ENCODE results near the gene CDC42BPB. TPM values are rescaled to one million over a fixed set of nuclear protein-coding genes. Genes with fewer than 3 reads are reported as not detected.

Gene CDC42BPB
- polyA plus RNA-seq, 1 of the 3 experiments (the other 2 are of a cell fraction), result 61.6 TPM

DNA sequence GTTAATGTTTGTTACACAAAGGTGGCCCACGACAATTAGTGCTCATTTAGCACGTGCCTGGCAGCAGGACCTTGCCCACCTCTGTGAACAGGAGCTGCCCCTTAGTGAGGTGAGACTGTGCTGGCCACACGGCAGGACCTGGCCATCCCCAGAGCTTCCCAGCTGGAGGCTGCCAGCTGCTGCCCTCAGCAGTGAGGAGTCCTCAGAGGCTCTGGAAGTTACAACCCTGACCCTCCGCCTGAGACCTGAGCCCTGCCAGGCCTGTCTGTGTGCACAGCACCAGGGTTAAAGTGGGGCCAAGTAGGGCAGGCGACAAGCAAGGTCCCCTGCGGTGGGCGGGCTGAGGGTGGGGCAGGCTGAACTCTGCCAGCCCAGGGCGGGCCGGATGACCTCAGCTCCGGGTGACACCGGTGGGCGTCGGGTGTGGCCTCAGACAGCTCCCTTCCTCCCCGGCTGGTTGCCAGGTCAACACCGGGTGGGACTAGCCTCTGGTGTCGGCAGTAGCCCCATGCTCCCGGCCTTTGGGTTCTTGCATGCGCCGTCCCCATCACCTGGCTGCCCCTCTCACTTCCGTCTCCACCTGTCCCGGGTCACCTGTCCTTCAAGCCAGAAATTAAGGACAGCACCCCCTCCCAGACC lies 17.5 kb upstream of the CDC42BPB start (continued):
- TF ChIP-seq, protein P1, sequence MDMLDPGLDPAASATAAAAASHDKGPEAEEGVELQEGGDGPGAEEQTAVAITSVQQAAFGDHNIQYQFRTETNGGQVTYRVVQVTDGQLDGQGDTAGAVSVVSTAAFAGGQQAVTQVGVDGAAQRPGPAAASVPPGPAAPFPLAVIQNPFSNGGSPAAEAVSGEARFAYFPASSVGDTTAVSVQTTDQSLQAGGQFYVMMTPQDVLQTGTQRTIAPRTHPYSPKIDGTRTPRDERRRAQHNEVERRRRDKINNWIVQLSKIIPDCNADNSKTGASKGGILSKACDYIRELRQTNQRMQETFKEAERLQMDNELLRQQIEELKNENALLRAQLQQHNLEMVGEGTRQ (IDR thresholded peaks at IDR 0.05; ENCODE audit: borderline replicate concordance, low read depth, low read length), result no peak
- TF ChIP-seq TEAD4 (IDR thresholded peaks at IDR 0.05; ENCODE audit: borderline replicate concordance, insufficient read depth) (no peak), RAD21 (IDR thresholded peaks at IDR 0.05; ENCODE audit: low read length) (no peak), RFX5 (IDR thresholded peaks at IDR 0.05; ENCODE audit: low read length) (no peak), RCOR1 (IDR thresholded peaks at IDR 0.05; ENCODE audit: low read length) (no peak), GABPA (IDR thresholded peaks at IDR 0.05; ENCODE audit: low read depth) (no peak), NRF1 (IDR thresholded peaks at IDR 0.05; ENCODE audit: low read depth, low read length) (no peak)

DNA sequence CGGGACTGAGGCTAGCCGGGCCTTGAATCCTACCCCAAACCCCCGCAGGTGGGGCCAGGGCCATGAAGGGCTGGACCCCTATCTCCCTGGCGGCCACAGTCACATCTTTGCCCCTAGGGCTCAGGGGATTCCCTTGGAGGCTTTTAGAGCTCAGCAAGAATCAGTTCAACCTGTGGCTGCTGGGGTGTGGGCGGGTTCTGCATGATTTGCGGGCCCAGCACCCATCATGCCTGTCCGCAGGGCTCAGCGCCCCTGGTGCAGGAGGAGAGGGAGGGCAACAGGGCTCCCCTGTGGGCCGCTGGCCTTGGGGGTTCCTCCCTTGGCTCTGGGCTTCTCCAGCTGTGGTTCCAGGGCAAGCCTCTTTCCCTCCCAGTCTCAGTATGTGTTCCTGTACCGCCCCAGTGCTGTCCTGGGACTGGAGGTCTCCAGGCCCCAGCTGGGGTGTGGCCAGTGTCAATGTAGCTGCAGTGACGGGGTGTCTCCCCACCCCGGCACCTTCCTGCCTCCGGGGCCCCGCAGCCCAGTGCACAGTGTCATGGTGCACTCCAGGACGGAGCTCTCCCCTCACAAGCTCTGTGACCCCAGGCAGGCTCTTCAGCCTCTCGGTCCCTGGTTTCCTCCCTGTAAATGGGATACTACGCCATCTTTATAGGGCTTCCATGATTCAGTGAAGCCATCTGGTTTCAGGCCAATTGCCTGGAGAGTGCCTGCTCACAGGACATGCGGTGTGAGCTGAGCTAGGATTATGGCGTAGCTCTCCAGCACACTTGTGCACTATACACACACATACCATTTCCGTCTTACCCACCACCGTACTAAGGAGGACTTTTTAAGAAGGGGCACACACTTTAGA lies 16.8 kb upstream of the CDC42BPB start:
- no peak overlapping the region for H3K4me2 ChIP-seq
- DNase-seq, result peak; percentile 28

More for the DNA sequence above, 16.8 kb upstream of the CDC42BPB start:
- Histone ChIP-seq H3K4me3 (ENCODE audit: low read depth in 2 of 2, low read length in 1 of 2) (no peak overlapping the region), H4K20me1 (ENCODE audit: insufficient read depth) (no peaks in the 10 kb centered on the region), H3K9me2 (no peaks in the 10 kb centered on the region), H3K9ac (no peak overlapping the region), H3K9me3 (no peaks in the 10 kb centered on the region), H3K36me3 (replicated peaks in 1 of 2; ENCODE audit: control insufficient read depth in 1 of 2, insufficient read depth in 2 of 2, low read length in 1 of 2) (no peaks in the 10 kb centered on the region), H3K4me1 (ENCODE audit: control insufficient read depth in 1 of 2, insufficient read depth in 2 of 2, low read depth in 1 of 2, low read length in 1 of 2) (peaks cover 0 to 8% of the 10 kb centered on the region in 2 experiments; a peak in 1 of 4 replicates), H3K27me3 (ENCODE audit: insufficient read depth) (no peaks in the 10 kb centered on the region), H3F3A (replicated peaks; ENCODE audit: insufficient read depth) (no peaks in the 10 kb centered on the region), H3K79me2 (ENCODE audit: insufficient read depth) (no peaks in the 10 kb centered on the region), H2AFZ (ENCODE audit: low read depth) (no peak overlapping the region), H3K27ac (ENCODE audit: low read depth in 2 of 2, low read length in 1 of 2) (no peak overlapping the region)
- POLR2A ChIA-PET, result no interaction called here
- TF ChIP-seq TCF12 (IDR thresholded peaks at IDR 0.05), result no peak
- no peak for TF ChIP-seq ELF1 (IDR thresholded peaks at IDR 0.05)
- TF ChIP-seq RCOR1 (IDR thresholded peaks at IDR 0.05; ENCODE audit: low read length), result no peak
- no peak for TF ChIP-seq FOSL2 (IDR thresholded peaks at IDR 0.05; ENCODE audit: borderline replicate concordance, low read depth)
- no peak for TF ChIP-seq TAF1 (IDR thresholded peaks at IDR 0.05; ENCODE audit: borderline replicate concordance, low read depth, low read length)
- no peak for TF ChIP-seq TEAD4 (IDR thresholded peaks at IDR 0.05; ENCODE audit: borderline replicate concordance, insufficient read depth)
- TF ChIP-seq GATA2 (CRISPR knock-in tag; IDR thresholded peaks at IDR 0.05), result no peak
- TF ChIP-seq EP300 (IDR thresholded peaks at IDR 0.05; ENCODE audit: borderline replicate concordance in 1 of 2, low read depth in 1 of 2, low read length in 1 of 2), result no peak
- TF ChIP-seq, protein P2, sequence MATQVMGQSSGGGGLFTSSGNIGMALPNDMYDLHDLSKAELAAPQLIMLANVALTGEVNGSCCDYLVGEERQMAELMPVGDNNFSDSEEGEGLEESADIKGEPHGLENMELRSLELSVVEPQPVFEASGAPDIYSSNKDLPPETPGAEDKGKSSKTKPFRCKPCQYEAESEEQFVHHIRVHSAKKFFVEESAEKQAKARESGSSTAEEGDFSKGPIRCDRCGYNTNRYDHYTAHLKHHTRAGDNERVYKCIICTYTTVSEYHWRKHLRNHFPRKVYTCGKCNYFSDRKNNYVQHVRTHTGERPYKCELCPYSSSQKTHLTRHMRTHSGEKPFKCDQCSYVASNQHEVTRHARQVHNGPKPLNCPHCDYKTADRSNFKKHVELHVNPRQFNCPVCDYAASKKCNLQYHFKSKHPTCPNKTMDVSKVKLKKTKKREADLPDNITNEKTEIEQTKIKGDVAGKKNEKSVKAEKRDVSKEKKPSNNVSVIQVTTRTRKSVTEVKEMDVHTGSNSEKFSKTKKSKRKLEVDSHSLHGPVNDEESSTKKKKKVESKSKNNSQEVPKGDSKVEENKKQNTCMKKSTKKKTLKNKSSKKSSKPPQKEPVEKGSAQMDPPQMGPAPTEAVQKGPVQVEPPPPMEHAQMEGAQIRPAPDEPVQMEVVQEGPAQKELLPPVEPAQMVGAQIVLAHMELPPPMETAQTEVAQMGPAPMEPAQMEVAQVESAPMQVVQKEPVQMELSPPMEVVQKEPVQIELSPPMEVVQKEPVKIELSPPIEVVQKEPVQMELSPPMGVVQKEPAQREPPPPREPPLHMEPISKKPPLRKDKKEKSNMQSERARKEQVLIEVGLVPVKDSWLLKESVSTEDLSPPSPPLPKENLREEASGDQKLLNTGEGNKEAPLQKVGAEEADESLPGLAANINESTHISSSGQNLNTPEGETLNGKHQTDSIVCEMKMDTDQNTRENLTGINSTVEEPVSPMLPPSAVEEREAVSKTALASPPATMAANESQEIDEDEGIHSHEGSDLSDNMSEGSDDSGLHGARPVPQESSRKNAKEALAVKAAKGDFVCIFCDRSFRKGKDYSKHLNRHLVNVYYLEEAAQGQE (IDR thresholded peaks at IDR 0.05; ENCODE audit: low read depth, low read length), result no peak
- TF ChIP-seq, protein P3, sequence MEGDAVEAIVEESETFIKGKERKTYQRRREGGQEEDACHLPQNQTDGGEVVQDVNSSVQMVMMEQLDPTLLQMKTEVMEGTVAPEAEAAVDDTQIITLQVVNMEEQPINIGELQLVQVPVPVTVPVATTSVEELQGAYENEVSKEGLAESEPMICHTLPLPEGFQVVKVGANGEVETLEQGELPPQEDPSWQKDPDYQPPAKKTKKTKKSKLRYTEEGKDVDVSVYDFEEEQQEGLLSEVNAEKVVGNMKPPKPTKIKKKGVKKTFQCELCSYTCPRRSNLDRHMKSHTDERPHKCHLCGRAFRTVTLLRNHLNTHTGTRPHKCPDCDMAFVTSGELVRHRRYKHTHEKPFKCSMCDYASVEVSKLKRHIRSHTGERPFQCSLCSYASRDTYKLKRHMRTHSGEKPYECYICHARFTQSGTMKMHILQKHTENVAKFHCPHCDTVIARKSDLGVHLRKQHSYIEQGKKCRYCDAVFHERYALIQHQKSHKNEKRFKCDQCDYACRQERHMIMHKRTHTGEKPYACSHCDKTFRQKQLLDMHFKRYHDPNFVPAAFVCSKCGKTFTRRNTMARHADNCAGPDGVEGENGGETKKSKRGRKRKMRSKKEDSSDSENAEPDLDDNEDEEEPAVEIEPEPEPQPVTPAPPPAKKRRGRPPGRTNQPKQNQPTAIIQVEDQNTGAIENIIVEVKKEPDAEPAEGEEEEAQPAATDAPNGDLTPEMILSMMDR (IDR thresholded peaks at IDR 0.05), result no peak
- TF ChIP-seq POLR2AphosphoS5 (IDR thresholded peaks at IDR 0.05; ENCODE audit: low read depth, low read length), result no peak
- no peak for TF ChIP-seq FOXJ3 (CRISPR knock-in tag; IDR thresholded peaks at IDR 0.05)
- TF ChIP-seq EZH2phosphoT487 (IDR thresholded peaks at IDR 0.05; ENCODE audit: borderline replicate concordance, low read depth), result no peak
- no peak for TF ChIP-seq RXRA (IDR thresholded peaks at IDR 0.05; ENCODE audit: borderline replicate concordance, low read depth)
- TF ChIP-seq RAD21 (IDR thresholded peaks at IDR 0.05; ENCODE audit: low read length), result no peak
- no peak for TF ChIP-seq YY1 (IDR thresholded peaks at IDR 0.05; ENCODE audit: low read depth)
- no peak for TF ChIP-seq JUND (IDR thresholded peaks at IDR 0.05)
- TF ChIP-seq NFIC (IDR thresholded peaks at IDR 0.05; ENCODE audit: borderline replicate concordance), result no peak
- no peak for TF ChIP-seq FOXM1 (IDR thresholded peaks at IDR 0.05; ENCODE audit: low read depth)
- no peak for TF ChIP-seq SIN3A (IDR thresholded peaks at IDR 0.05; ENCODE audit: borderline replicate concordance, low read depth, low read length)
- CTCF ChIA-PET, result interaction anchor here (0.6 to 7.4 kb wide), 19 partner anchors 8 to 445 kb away, joined by 3 to 99 read pairs (median 4); partner anchors contain the start of genes CDC42BPB and LBHD2
- WGBS (ENCODE audit: low lambda C conversion rate), result 76% methylated on average over 13 of the region's 21 CpGs
